GM12874 (cell line): Measurements from ENCODE around the gene CTSD.

ENCODE experiments used
- TF ChIP-seq, protein P1 (sequence below): IDR thresholded peaks from 2 replicates; pipeline ENCODE4 v1.5.1; 2011; ENCODE audit warnings: low read depth, mild to moderate bottlenecking, control low read depth, low read length, moderate library complexity; ENCODE audit not compliant: insufficient read depth

The CTSD gene

DNA sequence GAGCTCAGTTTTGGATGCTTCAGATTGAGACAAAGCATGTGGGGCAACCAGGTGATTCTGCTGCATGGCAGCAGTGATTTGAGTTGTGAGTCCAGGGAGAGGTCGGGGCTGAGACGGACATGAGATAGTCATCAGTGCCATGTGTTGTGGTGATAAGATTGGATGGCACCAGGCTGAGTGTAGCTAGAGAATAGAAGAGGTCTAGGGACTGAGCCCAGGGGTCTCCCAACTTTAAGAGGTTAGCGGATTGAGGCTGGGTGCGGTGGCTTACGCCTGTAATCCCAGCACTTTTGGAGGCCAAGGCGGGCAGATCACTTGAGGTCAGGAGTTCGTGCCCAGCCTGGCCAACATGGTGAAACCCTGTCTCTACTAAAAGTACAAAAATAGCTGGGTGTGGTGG is 6.3 kb upstream of the CTSD start:
- TF ChIP-seq, protein P1, sequence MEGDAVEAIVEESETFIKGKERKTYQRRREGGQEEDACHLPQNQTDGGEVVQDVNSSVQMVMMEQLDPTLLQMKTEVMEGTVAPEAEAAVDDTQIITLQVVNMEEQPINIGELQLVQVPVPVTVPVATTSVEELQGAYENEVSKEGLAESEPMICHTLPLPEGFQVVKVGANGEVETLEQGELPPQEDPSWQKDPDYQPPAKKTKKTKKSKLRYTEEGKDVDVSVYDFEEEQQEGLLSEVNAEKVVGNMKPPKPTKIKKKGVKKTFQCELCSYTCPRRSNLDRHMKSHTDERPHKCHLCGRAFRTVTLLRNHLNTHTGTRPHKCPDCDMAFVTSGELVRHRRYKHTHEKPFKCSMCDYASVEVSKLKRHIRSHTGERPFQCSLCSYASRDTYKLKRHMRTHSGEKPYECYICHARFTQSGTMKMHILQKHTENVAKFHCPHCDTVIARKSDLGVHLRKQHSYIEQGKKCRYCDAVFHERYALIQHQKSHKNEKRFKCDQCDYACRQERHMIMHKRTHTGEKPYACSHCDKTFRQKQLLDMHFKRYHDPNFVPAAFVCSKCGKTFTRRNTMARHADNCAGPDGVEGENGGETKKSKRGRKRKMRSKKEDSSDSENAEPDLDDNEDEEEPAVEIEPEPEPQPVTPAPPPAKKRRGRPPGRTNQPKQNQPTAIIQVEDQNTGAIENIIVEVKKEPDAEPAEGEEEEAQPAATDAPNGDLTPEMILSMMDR = no peak

DNA sequence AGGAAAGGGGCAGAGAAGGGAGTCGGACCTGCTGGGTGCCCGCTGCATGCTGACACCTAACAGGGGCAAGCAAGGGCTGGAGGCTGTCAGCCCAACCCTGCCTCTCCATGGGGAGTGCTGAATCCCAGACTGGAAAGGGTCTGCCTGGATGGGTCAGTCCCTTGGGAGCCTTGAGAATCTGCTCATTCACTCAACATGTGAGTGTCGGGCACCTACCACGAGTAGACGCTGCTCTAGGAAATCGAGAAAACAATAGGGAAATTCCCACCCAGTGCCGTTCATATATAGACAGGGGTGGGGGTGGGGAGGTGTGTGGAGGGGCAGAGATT is 4.4 kb upstream of the CTSD start:
- TF ChIP-seq, protein P1 = no peak

DNA sequence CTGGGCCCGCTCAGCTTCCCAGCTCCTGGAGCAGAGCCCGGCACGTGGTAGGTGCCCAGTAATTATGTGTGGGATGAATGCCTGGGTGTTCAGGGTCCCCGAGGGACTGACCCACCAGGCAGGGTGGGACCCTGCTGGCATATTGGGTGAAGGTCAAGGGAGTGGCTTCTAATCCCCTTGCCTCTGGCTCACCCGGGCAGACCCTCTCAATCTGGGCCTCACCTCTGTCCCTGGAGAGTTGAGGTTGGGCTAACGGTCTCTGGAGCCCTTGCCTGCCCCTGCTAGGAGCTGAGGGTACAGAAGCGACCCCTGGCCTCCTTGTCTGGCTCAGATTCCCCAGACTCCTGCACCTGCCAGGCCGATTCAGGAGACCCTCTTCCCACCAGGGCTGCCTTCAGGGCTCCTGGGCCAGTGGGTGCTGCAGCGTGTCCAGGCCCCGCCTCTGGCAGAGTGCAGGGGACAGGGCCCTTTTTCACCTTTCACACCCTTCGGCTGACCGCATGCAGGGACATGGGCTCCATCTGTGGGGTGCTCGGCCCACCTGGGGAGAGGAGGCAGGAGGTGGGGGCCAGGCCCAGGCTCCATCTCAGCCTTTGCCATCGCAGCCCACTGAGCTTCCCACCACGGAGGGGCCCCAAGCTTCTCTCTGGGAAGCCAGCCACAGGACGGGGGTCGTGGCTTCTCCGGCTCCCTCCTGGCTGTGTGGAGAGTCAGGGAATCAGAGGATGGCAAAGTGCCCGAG is 3.8 kb upstream of the CTSD start:
- TF ChIP-seq, protein P1 = no peak

DNA sequence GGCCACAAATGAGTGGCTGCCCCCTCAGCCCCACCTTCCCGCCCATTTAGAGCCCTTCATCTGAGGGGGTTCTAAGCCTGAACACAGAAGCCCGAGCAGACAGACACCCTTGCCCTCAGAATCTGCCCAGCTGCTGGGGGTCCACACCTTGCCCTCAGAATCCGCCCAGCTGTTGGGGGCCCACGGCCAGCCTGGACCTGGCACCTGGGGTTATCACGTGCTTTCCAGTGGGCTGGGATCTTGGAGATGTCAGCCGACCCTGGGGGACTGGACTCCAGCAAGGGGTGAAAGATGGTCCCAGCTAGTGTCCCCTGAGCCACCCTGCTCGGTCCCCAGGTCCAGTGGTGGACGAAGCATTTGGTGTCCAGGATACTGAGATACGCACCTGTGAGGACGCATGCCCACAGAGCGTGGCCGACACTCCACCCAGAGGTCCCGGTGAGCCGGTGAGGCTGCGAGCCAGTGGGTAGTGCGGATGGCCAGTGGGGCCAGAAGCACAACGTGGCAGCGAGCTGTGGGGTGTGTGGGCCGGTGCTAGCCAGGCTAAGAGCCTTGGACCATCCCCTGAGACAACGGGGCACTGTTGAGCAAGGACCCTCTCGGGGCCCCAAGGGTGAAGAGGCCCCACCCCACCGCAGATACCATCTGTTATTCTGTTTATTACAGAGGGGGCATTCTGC is 3.1 kb upstream of the CTSD start:
- TF ChIP-seq, protein P1 = no peak

DNA sequence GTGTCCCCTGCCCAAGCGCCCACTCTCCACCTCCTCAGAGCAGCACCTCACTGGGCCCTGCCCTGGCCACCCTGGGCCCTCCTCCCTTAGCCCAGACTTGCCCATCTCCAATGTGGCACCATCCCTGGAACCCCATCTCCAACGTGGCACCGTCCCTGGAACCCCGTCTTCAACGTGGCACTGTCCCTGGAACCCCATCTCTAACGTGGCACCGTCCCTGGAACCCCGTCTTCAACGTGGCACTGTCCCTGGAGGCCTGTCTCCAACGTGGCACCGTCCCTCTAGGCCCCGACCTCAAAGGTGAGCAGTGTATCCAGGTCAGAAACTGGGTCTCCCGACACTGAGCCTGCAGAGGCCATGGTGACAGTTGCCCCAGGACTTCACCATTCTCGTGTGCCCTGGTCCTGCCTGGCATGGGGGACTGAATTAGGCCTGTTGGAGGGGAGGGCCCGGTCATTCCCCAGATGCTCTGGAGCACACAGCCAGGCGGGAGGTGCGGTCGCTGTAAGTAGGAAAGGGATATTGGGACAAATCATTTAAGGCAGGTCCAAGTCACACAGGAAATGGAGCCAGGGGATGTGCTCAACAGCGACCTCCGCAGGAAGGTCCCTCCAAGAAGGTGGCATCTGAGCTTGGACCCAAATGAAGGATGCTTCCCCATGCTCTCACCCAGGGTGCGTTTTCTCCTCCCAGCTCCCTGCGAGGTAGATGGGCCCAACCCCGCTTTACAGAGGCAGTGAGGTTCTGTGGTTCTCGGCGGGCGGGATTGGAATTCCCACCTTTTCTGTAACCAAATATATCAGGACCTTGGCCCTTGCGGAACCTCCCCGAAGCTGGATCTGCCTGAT is 2.4 kb upstream of the CTSD start:
- TF ChIP-seq, protein P1 = peak; percentile 41; the same call in 1 of the 2 replicates

DNA sequence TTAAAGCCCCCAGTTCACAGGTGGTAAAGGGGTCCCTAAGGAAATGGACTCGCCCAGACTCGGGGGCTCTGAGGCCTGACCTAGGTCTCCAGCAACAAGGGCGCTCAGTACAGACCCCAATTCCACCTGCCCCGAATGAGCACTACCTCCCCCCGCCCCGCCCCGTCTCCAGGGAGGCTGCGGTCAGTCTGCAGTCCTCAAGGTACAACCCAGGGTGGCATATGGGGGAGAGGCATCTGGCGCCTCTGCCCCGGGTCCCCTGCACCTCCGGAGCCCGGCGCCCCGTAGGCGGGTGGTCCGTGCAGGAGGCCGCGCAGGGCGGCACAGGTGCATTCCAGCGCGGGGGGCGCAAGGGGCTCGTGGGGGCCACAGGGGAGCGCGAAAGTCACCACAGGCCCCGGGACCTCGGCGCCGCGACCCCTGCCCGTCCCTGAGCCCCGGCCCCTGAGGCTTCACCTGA is 361 bp downstream of the CTSD start:
- TF ChIP-seq, protein P1 = no peak
